GM20431 (cell line): ENCODE data around the gene HSPB2.

Experiments
- in situ Hi-C: fragments of 300-500 bp; cut with MseI, MboI; formaldehyde crosslinking; loops from one replicate; pipeline ENCODE4 v1.15.0; 2020; ENCODE audit warnings: low sequenced_read_pairs; ENCODE audit not compliant: unreplicated experiment

The HSPB2 gene

GRCh38 chr11:111936040-111936540 lies 23.6 kb downstream of the HSPB2 start:
- in situ Hi-C loops: no loop called here

GRCh38 chr11:111937461-111937769 lies 24.9 kb downstream of the HSPB2 start:
- in situ Hi-C loops: no loop called here

DNA sequence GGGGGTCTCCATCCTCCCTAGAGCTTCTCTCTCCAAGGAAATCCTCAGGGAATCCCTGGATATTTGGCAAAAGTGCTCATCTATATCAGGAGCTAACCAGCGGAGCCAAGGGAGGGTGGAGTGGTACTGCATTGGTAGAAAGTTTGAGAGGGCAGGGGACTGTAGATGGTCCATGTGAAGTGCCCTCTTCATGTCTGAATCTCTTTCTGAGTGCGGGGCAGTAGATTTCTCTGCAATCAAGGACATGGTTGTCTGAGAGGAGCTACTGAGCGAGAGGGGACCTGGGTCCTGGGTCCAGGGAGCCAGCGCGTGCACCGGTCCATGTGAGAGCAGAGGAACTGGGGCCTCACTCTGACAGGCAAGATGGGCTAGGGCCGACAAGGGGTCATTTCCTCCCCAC lies 25.3 kb downstream of the HSPB2 start:
- in situ Hi-C loops: no loop called here

DNA sequence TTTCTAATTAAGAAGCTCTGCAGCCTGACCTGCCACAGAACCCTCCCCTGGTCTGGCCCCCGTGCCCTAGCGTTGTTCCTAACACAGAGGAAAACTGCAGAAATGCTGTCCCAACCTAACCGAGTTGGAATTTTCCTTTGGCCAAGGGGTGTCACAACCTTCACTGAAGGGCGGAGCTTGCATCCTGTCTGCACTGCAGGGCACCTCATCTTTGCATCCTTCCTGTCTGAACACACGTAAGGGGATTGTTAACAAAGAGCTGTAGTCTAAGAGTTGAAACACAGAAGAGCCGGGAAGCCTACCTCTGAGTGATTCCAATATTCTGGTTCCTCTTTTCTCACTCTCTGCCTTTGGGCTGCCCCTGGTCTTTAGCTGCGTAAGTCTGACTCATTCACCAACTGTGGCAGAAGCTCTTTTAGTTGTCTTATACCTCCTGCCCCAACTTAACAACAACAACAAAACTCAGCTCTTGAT lies 26.2 kb downstream of the HSPB2 start:
- in situ Hi-C loops: no loop called here

- in situ Hi-C loops: no loop called here
Observed at GRCh38 chr11:111939836-111940604, 27.5 kb downstream of the HSPB2 start.

- in situ Hi-C loops: no loop called here
Observed at GRCh38 chr11:111941963-111942362, 29.4 kb downstream of the HSPB2 start.

- in situ Hi-C loops: no loop called here
Observed at GRCh38 chr11:111942829-111943228, 30.3 kb downstream of the HSPB2 start.

GRCh38 chr11:111944139-111944538 lies 31.6 kb downstream of the HSPB2 start:
- in situ Hi-C loops: no loop called here

GRCh38 chr11:111944651-111945051 lies 32.1 kb downstream of the HSPB2 start:
- in situ Hi-C loops: no loop called here

GRCh38 chr11:111945198-111945597 lies 32.7 kb downstream of the HSPB2 start:
- in situ Hi-C loops: no loop called here

DNA sequence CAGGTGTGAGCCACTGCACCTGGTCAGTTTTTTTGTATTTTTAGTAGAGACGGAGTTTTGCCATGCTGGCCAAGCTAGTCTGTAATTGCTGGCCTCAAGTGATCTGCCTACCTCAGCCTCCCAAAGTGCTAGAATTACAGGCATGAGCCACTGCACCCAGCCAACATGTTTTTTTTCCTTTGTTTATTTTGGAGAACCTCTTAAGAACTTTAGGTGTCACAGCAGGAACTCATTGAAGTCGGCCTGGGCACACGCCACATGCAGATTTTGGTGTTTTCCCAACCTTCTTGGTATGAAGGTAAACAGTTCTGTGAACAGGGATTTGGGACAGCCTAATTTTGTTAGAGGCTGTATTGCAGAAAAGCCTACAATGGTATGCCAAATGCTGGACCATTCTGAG lies 34.0 kb downstream of the HSPB2 start:
- in situ Hi-C loops: no loop called here

DNA sequence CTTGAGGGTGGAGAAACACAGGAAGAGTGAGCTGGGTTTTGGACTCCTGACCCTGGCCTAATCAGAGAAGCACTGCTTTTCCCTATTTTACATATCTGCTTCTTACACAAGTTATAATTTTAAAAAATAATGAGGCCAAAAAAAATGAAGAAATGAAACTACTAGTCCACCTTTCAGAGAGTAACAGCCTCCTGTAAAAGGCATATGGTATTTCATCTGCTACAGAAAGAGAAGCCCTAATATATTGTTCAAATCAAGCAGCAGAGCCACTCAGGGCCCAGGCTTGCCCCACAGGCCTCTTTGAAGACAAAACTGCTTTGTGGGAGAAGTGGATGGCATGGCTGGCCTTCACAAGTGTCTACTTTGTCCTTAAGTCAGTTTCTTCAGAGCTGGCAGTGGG lies 34.6 kb downstream of the HSPB2 start:
- in situ Hi-C loops: no loop called here

GRCh38 chr11:111949519-111950426 lies 37.2 kb downstream of the HSPB2 start:
- in situ Hi-C loops: no loop called here

GRCh38 chr11:111951565-111951964 lies 39.0 kb downstream of the HSPB2 start:
- in situ Hi-C loops: no loop called here

DNA sequence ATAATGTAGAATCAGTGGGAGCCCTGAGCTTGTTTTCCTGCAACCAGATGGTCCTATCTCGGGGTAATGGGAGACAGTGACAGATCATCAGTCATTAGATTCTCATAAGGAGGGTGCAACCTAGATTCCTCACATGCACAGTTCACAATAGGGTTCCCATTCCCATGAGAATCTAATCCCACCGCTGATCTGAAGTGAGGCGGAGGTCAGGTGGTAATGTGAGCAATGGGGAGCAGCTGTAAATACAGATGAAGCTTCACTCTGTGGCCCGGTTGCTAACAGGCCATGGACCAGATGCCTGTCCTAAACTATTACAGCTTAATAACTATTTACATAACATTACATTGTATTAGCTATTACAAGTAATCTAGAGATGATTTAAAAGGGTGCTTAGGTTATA lies 41.6 kb downstream of the HSPB2 start:
- in situ Hi-C loops: no loop called here

DNA sequence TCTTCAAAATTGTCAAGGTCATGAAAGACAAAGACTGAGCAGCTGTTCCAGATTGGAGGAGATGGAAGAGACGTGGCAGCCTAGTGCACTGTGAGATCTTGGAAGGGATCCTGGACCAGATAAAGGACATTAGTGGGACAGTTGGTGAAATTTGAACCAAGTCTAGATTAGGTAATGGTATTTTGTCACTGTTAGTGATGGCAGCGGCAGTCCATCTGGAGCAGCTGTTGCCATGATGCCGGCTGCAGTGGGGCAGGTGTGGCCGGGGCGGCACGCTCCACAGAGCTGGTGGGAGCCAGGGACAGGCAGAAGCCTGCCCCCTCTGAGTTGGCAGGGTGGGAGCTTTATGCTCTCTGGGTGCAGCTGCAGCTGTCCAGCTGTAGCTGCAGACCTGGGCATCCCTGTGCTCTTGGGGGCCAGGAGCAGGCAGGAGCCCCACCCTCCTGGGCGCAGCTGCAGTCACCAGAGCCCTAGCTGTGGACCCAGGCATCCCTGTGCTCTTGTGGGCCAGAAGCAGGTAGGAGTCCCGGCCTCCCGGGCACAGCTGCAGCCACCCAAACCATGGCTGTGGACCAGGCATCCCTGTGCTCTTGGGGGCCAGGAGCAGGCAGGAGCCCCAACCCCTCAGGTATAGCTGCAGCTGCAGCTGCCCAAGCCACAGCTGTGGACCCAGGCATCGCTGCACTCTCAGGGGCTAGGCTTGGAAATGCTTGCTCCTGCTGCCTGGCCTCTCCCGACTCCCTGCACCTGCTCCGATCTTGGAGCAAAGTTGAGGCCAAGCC lies 45.3 kb downstream of the HSPB2 start:
- in situ Hi-C loops: no loop called here

GRCh38 chr11:111960916-111961315 lies 48.4 kb downstream of the HSPB2 start:
- in situ Hi-C loops: no loop called here

DNA sequence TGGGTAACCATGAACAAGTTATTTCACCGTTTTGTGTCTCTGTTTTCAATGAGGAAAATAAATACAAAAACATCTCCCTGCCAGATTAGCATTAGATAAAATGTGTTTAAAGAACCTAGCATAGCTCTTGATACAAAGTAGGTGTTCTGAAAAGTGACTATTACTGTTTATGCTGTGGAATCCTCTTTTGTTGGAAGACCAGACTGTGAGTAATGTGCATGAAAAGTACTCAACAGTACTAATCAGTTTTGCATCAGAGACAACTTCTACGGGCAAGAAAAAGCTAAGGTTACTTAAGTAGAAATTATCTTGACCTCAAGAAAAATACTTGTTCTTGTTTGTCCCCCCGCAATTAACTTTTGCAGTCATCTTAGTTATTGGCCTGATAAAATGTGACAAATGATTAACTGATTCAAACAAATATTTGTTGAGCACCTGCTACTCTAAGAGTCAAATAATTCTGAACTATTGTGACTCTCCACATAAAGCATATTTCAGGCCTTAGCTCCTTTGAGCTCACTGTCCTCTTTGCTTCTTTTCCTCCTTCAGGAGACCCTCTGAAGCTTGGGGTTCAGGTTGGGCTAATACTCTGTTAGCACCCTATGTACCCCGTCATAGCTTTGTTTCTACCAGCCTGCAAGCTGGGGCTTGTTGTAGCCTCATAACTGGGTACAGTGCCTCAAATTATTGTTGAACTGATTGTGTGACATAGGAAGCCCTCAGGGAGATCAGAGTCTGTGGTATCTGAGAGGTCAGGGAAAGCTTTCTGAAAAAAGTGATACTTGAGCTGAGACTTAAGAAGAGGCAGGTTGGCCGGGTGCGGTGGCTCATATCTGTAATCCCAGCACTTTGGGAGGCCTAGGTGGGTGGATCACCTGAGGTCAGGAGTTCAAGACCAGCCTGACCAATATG lies 49.1 kb downstream of the HSPB2 start:
- in situ Hi-C loops: no loop called here
